ENCODE results near the gene ATP6V0A1.

The ATP6V0A1 gene

DNA sequence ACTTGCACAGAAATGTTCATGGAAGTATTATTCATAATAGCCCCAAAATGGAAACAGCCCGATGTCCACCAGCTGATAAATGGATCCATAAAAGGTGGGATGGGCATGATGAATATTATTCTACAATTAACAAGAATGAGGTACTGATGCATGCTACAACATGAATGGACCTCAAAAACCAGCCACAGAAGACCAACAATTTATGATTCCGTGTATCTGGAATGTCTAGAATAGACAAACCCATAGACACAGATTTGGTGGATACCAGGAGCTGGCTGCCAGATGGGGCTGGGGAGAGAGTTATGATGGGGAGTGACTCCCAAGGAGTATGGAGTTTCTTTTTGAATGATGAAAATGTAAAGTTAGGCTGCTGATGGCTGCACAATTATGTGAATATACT is 66.5 kb downstream of the ATP6V0A1 start (continued):
- TF ChIP-seq, protein P1, sequence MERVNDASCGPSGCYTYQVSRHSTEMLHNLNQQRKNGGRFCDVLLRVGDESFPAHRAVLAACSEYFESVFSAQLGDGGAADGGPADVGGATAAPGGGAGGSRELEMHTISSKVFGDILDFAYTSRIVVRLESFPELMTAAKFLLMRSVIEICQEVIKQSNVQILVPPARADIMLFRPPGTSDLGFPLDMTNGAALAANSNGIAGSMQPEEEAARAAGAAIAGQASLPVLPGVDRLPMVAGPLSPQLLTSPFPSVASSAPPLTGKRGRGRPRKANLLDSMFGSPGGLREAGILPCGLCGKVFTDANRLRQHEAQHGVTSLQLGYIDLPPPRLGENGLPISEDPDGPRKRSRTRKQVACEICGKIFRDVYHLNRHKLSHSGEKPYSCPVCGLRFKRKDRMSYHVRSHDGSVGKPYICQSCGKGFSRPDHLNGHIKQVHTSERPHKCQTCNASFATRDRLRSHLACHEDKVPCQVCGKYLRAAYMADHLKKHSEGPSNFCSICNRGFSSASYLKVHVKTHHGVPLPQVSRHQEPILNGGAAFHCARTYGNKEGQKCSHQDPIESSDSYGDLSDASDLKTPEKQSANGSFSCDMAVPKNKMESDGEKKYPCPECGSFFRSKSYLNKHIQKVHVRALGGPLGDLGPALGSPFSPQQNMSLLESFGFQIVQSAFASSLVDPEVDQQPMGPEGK (CRISPR knock-in tag; IDR thresholded peaks at IDR 0.05; ENCODE audit: borderline replicate concordance) = no peak
- no peak for TF ChIP-seq PPARA (CRISPR knock-in tag; IDR thresholded peaks at IDR 0.05; ENCODE audit: borderline replicate concordance)
- no peak for TF ChIP-seq GLIS3 (CRISPR knock-in tag; IDR thresholded peaks at IDR 0.05)
- no peak for TF ChIP-seq SNAI2 (CRISPR knock-in tag; IDR thresholded peaks at IDR 0.05)
- no peak for TF ChIP-seq RARB (CRISPR knock-in tag; IDR thresholded peaks at IDR 0.05)
- TF ChIP-seq BACH2 (CRISPR knock-in tag; IDR thresholded peaks at IDR 0.05; ENCODE audit: borderline replicate concordance) = no peak
- TF ChIP-seq ZC3H10 (CRISPR knock-in tag; IDR thresholded peaks at IDR 0.05) = no peak

DNA sequence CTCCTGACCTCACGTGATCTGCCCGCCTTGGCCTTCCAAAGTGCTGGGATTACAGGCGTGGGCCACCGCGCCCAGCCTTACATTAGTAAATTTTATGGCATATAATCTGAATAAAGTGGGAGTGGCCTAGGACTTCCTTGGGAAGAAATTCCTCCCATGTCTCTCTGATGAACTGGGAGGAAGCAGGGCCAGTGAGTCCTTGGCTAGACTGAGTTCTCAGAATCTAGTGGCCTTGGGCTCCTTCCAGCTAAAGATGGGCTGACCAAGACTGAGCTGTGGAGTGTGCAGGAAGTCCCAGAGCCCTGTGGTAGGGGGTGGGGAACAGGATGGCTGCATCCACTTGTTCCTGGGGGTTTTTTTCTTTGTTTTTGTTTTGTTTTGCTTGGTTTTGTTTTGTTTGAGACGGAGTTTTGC is 67.4 kb downstream of the ATP6V0A1 start:
- peak; percentile 25; the same call in 2 of the 3 replicates for ATAC-seq
- TF ChIP-seq, protein P1 (CRISPR knock-in tag; IDR thresholded peaks at IDR 0.05; ENCODE audit: borderline replicate concordance) = no peak
- TF ChIP-seq ZFP30 (CRISPR knock-in tag; IDR thresholded peaks at IDR 0.05) (no peak), ZNF565 (CRISPR knock-in tag; conservative IDR thresholded peaks at IDR 0.05; ENCODE audit: low read depth) (no peak), BACH2 (CRISPR knock-in tag; IDR thresholded peaks at IDR 0.05; ENCODE audit: borderline replicate concordance) (no peak), ESRRG (CRISPR knock-in tag; IDR thresholded peaks at IDR 0.05) (no peak), ZNF70 (CRISPR knock-in tag; IDR thresholded peaks at IDR 0.05) (no peak), RARB (CRISPR knock-in tag; IDR thresholded peaks at IDR 0.05) (no peak), PPARA (CRISPR knock-in tag; IDR thresholded peaks at IDR 0.05; ENCODE audit: borderline replicate concordance) (no peak), ISL1 (CRISPR knock-in tag; IDR thresholded peaks at IDR 0.05) (no peak), ZC3H10 (CRISPR knock-in tag; IDR thresholded peaks at IDR 0.05) (no peak), ZNF8 (CRISPR knock-in tag; IDR thresholded peaks at IDR 0.05) (no peak), ARNTL (CRISPR knock-in tag; IDR thresholded peaks at IDR 0.05; ENCODE audit: borderline replicate concordance, low read depth) (no peak), TOX (CRISPR knock-in tag; IDR thresholded peaks at IDR 0.05; ENCODE audit: borderline replicate concordance) (no peak), OSR1 (CRISPR knock-in tag; IDR thresholded peaks at IDR 0.05) (no peak), ZFP3 (CRISPR knock-in tag; IDR thresholded peaks at IDR 0.05) (no peak)
- TF ChIP-seq, protein P2, sequence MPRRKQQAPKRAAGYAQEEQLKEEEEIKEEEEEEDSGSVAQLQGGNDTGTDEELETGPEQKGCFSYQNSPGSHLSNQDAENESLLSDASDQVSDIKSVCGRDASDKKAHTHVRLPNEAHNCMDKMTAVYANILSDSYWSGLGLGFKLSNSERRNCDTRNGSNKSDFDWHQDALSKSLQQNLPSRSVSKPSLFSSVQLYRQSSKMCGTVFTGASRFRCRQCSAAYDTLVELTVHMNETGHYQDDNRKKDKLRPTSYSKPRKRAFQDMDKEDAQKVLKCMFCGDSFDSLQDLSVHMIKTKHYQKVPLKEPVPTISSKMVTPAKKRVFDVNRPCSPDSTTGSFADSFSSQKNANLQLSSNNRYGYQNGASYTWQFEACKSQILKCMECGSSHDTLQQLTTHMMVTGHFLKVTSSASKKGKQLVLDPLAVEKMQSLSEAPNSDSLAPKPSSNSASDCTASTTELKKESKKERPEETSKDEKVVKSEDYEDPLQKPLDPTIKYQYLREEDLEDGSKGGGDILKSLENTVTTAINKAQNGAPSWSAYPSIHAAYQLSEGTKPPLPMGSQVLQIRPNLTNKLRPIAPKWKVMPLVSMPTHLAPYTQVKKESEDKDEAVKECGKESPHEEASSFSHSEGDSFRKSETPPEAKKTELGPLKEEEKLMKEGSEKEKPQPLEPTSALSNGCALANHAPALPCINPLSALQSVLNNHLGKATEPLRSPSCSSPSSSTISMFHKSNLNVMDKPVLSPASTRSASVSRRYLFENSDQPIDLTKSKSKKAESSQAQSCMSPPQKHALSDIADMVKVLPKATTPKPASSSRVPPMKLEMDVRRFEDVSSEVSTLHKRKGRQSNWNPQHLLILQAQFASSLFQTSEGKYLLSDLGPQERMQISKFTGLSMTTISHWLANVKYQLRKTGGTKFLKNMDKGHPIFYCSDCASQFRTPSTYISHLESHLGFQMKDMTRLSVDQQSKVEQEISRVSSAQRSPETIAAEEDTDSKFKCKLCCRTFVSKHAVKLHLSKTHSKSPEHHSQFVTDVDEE (CRISPR knock-in tag; IDR thresholded peaks at IDR 0.05) = no peak
- TF ChIP-seq, protein P3, sequence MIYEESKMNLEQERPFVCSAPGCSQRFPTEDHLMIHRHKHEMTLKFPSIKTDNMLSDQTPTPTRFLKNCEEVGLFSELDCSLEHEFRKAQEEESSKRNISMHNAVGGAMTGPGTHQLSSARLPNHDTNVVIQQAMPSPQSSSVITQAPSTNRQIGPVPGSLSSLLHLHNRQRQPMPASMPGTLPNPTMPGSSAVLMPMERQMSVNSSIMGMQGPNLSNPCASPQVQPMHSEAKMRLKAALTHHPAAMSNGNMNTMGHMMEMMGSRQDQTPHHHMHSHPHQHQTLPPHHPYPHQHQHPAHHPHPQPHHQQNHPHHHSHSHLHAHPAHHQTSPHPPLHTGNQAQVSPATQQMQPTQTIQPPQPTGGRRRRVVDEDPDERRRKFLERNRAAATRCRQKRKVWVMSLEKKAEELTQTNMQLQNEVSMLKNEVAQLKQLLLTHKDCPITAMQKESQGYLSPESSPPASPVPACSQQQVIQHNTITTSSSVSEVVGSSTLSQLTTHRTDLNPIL (CRISPR knock-in tag; IDR thresholded peaks at IDR 0.05; ENCODE audit: low read depth) = no peak
- TF ChIP-seq, protein P4, sequence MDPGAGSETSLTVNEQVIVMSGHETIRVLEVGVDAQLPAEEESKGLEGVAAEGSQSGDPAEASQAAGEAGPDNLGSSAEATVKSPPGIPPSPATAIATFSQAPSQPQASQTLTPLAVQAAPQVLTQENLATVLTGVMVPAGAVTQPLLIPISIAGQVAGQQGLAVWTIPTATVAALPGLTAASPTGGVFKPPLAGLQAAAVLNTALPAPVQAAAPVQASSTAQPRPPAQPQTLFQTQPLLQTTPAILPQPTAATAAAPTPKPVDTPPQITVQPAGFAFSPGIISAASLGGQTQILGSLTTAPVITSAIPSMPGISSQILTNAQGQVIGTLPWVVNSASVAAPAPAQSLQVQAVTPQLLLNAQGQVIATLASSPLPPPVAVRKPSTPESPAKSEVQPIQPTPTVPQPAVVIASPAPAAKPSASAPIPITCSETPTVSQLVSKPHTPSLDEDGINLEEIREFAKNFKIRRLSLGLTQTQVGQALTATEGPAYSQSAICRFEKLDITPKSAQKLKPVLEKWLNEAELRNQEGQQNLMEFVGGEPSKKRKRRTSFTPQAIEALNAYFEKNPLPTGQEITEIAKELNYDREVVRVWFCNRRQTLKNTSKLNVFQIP (CRISPR knock-in tag; IDR thresholded peaks at IDR 0.05; ENCODE audit: borderline replicate concordance, low read depth) = no peak
- TF ChIP-seq, protein P5, sequence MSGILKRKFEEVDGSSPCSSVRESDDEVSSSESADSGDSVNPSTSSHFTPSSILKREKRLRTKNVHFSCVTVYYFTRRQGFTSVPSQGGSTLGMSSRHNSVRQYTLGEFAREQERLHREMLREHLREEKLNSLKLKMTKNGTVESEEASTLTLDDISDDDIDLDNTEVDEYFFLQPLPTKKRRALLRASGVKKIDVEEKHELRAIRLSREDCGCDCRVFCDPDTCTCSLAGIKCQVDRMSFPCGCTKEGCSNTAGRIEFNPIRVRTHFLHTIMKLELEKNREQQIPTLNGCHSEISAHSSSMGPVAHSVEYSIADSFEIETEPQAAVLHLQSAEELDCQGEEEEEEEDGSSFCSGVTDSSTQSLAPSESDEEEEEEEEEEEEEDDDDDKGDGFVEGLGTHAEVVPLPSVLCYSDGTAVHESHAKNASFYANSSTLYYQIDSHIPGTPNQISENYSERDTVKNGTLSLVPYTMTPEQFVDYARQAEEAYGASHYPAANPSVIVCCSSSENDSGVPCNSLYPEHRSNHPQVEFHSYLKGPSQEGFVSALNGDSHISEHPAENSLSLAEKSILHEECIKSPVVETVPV (CRISPR knock-in tag; IDR thresholded peaks at IDR 0.05) = no peak

Measured in SK-N-SH treated with all-trans-retinoic acid at 6 μM for 48 hours (cell line).